ENCODE measurements around the gene TOMM7. TPM values are rescaled to one million over a fixed set of nuclear protein-coding genes. Genes with fewer than 3 reads are reported as not detected.

Gene TOMM7
- total RNA-seq, 1 donor from 2014 or later: 222 TPM

DNA sequence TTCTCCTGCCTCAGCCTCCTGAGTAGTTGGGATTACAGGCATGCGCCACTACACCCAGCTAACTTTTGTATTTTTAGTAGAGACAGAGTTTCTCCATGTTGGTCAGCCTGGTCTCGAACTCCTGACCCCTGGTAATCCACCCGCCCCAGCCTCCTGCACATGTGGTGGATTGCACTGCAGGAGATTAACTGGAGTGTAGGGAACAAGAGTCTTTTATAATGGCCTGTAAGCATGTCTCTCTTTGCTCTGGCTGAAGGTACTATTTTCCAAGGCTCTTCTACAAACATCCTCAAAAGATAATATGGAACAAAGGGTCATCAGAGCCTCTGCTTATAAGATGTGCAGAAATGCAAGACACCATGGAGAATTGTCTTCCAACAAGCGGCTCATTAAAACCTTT, 3.2 kb downstream of the TOMM7 start:
- no peak for TF ChIP-seq CTCF (conservative IDR thresholded peaks at IDR 0.05)
- Mint-ChIP-seq H3K27ac (peak overlapping the region; percentile 56), H3K4me1 (ENCODE audit: unreplicated experiment) (peaks cover 13% of the 10 kb centered on the region), H3K36me3 (peaks cover 21% of the 10 kb centered on the region), H3K9me3 (no peaks in the 10 kb centered on the region), H3K4me3 (peak overlapping the region; percentile 71), H3K27me3 (peaks cover 5% of the 10 kb centered on the region)
- no peak for DNase-seq (ENCODE audit: extremely low spot score, unreplicated experiment)

GRCh38 chr7:22814261-22815208, 8.1 kb downstream of the TOMM7 start:
- no peak for DNase-seq (ENCODE audit: extremely low spot score, unreplicated experiment)
- peaks cover 28% of the 10 kb centered on the region for H3K36me3 Mint-ChIP-seq
- peaks cover 1% of the 10 kb centered on the region for H3K4me1 Mint-ChIP-seq (ENCODE audit: unreplicated experiment)
- H3K4me3 Mint-ChIP-seq: no peak overlapping the region
- H3K27me3 Mint-ChIP-seq: no peaks in the 10 kb centered on the region
- H3K9me3 Mint-ChIP-seq: no peaks in the 10 kb centered on the region
- no peak for TF ChIP-seq CTCF (conservative IDR thresholded peaks at IDR 0.05)
- H3K27ac Mint-ChIP-seq: no peak overlapping the region

- no peaks in the 10 kb centered on the region for H3K27me3 Mint-ChIP-seq
- no peak overlapping the region for H3K27ac Mint-ChIP-seq
- H3K4me1 Mint-ChIP-seq (ENCODE audit: unreplicated experiment): no peaks in the 10 kb centered on the region
Observed at GRCh38 chr7:22812353-22812752, 10.3 kb downstream of the TOMM7 start.

DNA sequence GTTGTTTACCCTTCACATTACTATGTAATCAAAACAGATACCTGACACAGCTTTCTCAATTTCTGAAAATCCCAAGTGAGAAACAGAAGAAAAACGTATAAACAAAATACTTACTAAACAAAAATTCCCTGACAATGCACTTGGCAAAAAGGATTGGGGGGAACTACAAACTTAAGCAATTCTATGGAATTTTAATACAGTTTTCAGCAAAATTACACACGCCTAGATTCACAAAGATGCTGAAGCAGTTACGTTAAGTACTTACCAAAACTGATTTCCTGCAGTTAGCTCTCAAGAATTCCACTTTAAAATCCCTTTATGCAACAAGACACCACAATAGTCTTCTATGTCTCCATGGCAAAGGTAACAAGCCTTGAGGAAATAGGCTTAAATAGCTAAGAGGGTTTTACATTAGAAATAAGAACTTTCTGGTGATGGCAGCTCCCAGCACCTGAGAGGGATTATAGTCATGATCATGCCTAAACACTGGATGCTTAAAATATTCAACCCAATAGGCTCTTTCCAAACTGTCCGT, 10.8 kb downstream of the TOMM7 start:
- no peak for DNase-seq (ENCODE audit: extremely low spot score, unreplicated experiment)
- no peaks in the 10 kb centered on the region for H3K27me3 Mint-ChIP-seq
- no peak overlapping the region for H3K4me3 Mint-ChIP-seq
- H3K27ac Mint-ChIP-seq: no peak overlapping the region
- H3K9me3 Mint-ChIP-seq: no peaks in the 10 kb centered on the region
- no peaks in the 10 kb centered on the region for H3K4me1 Mint-ChIP-seq (ENCODE audit: unreplicated experiment)
- no peak for TF ChIP-seq CTCF (conservative IDR thresholded peaks at IDR 0.05)
- peaks cover 17% of the 10 kb centered on the region for H3K36me3 Mint-ChIP-seq

More at GRCh38 chr7:22812353-22812752, 10.3 kb downstream of the TOMM7 start:
- peaks cover 19% of the 10 kb centered on the region for H3K36me3 Mint-ChIP-seq
- no peaks in the 10 kb centered on the region for H3K9me3 Mint-ChIP-seq
- DNase-seq (ENCODE audit: extremely low spot score, unreplicated experiment): no peak
- no peak for TF ChIP-seq CTCF (conservative IDR thresholded peaks at IDR 0.05)
- H3K4me3 Mint-ChIP-seq: no peak overlapping the region

GRCh38 chr7:22810843-22811242, 11.8 kb downstream of the TOMM7 start:
- Mint-ChIP-seq H3K36me3 (peaks cover 10% of the 10 kb centered on the region), H3K27ac (peak overlapping the region; percentile 16), H3K27me3 (no peaks in the 10 kb centered on the region), H3K4me1 (ENCODE audit: unreplicated experiment) (no peaks in the 10 kb centered on the region), H3K4me3 (no peak overlapping the region), H3K9me3 (no peaks in the 10 kb centered on the region)
- DNase-seq (ENCODE audit: extremely low spot score, unreplicated experiment): no peak
- no peak for TF ChIP-seq CTCF (conservative IDR thresholded peaks at IDR 0.05)
